SJCRH30 (cell line): Measurements from ENCODE around the gene UMOD. TPM values are rescaled to one million over a fixed set of nuclear protein-coding genes. Genes with fewer than 3 reads are reported as not detected.

ENCODE experiments used
- DNase-seq, 2 experiments: peaks; one replicate each; pipeline ENCODE4 v3.0.0-alpha.2; 2015 to 2020
- H3K27ac ChIP-seq: fragments of 250-450 bp; sonication (Bioruptor Pico); 2 replicates; pipeline ENCODE4 v1.5.1; 2020; ENCODE audit warnings: mild to moderate bottlenecking, moderate library complexity
- H3K27me3 ChIP-seq: fragments of 250-450 bp; sonication (Bioruptor Pico); 2 replicates; pipeline ENCODE4 v1.5.1; 2020; ENCODE audit warnings: mild to moderate bottlenecking, moderate library complexity
- H3K36me3 ChIP-seq: fragments of 250-450 bp; sonication (Bioruptor Pico); 2 replicates; pipeline ENCODE4 v1.5.1; 2020; ENCODE audit warnings: mild to moderate bottlenecking, moderate library complexity
- H3K4me1 ChIP-seq: fragments of 250-450 bp; sonication (Bioruptor Pico); 2 replicates; pipeline ENCODE4 v1.5.1; 2020; ENCODE audit warnings: mild to moderate bottlenecking, moderate library complexity
- H3K4me3 ChIP-seq: fragments of 250-450 bp; sonication (Bioruptor Pico); 2 replicates; pipeline ENCODE4 v1.5.1; 2020; ENCODE audit warnings: mild to moderate bottlenecking, moderate library complexity
- H3K9me3 ChIP-seq: fragments of 250-450 bp; sonication (Bioruptor Pico); replicated peaks from 2 replicates; pipeline ENCODE4 v1.5.1; 2020; ENCODE audit warnings: mild to moderate bottlenecking, moderate library complexity
- total RNA-seq: library from RNA; depleted of rRNA; stranded (reverse); fragments of >200 nt; shearing (Covaris generic); gene quantifications from 2 replicates; pipeline ENCODE4 v1.2.3, GENCODE V29; 2014

Gene UMOD
- total RNA-seq, 1 experiment from 2014 or later = not detected

DNA sequence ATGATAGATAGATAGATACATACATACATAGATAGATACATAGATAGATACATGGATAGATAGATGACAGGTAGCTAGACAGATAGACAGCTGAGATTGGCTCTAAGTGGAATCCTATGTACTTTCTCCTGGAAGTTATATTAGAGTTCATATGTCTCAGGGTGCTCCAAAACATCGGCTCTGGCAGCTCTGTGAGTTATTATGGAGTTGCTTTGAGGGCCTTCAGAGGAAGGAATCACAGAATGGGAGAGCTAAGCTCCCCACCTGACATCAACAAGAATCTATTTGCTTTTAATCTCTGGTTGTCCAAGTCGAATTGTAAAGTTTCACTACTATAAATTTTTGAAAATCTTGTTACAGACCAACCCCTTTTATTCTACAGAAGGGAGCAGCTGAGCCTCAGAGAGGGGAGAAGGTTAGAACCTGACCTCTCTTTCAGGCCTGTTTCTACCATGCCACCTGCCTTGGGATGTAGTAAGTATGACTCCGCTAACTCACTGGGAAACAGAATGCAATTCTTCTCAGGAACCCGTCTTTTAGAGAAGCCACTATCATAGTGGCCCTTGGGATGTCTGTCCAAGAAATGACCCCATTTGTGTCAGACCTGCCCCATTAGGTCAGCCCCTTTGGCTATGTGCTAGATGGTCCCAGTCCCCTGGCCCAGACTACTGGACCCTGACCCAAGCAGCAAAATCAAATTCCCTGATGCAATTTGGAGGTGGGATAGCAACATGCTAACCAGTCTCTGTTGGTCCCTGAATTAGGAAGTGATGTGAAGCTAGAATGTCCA is 43.5 kb downstream of the UMOD start:
- no peaks in the 10 kb centered on the region for H3K36me3 ChIP-seq
- no peak overlapping the region for H3K27ac ChIP-seq
- DNase-seq = no peak
- no peak overlapping the region for H3K4me3 ChIP-seq
- no peaks in the 10 kb centered on the region for H3K4me1 ChIP-seq
- no peaks in the 10 kb centered on the region for H3K9me3 ChIP-seq
- no peaks in the 10 kb centered on the region for H3K27me3 ChIP-seq

DNA sequence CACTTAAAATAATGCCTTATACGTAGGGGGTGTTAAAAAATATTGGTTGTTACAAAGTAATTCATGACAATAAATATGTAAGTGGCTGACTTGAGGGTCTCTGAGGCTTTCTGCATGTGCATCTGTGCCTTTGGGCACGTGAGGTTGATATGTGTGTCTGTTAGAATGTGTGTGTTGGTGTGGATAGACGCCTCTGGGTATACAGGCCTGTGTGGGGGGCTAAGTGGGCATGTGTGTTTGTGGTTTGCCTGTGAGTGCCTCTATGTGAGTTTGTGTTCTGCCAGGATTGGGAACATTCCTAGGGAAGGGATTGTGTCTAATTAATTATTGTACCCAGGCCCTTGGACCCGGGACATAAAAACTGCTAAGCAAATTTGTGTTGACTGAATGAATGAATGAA is 44.2 kb downstream of the UMOD start:
- Histone ChIP-seq H3K27ac (no peak overlapping the region), H3K9me3 (no peaks in the 10 kb centered on the region), H3K27me3 (no peaks in the 10 kb centered on the region), H3K4me3 (no peak overlapping the region), H3K36me3 (no peaks in the 10 kb centered on the region), H3K4me1 (no peaks in the 10 kb centered on the region)
- DNase-seq = no peak

- Histone ChIP-seq H3K27ac (no peak overlapping the region), H3K4me1 (no peaks in the 10 kb centered on the region), H3K27me3 (no peaks in the 10 kb centered on the region), H3K9me3 (no peaks in the 10 kb centered on the region), H3K4me3 (no peak overlapping the region), H3K36me3 (no peaks in the 10 kb centered on the region)
- no peak for DNase-seq
These were observed 44.7 kb downstream of the UMOD start for GRCh38 chr16:20307791-20308190.

DNA sequence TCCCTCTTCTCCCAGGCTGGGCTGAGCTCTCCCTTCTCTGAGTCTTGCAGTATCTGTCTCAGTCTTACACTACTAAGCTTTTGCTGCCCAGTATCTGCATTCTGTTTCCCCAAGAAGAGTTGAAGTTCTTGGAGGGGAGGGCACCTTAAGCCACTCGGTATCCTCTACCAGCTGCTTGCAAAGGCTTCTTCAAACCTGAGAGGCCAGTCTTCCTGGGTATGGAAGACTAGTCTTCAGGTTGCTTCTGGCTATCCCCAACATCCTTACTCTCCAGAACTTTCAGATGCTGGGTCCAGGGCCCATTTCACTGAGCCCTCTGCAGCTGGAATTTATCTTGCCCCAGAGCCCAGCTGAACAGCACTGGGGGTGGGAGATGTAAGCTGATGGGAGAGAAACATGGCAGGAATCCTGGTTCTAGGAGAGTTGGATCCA is 45.3 kb downstream of the UMOD start:
- H3K27ac ChIP-seq = no peak overlapping the region
- no peaks in the 10 kb centered on the region for H3K27me3 ChIP-seq
- H3K9me3 ChIP-seq = no peaks in the 10 kb centered on the region
- H3K4me1 ChIP-seq = no peaks in the 10 kb centered on the region
- no peak for DNase-seq
- H3K4me3 ChIP-seq = no peak overlapping the region
- H3K36me3 ChIP-seq = no peaks in the 10 kb centered on the region

- H3K4me1 ChIP-seq = no peaks in the 10 kb centered on the region
- H3K4me3 ChIP-seq = no peak overlapping the region
- no peaks in the 10 kb centered on the region for H3K36me3 ChIP-seq
- H3K27ac ChIP-seq = no peak overlapping the region
- no peak for DNase-seq
- no peaks in the 10 kb centered on the region for H3K9me3 ChIP-seq
- H3K27me3 ChIP-seq = no peaks in the 10 kb centered on the region
These were observed 46.1 kb downstream of the UMOD start for GRCh38 chr16:20306401-20306800.

- Histone ChIP-seq H3K4me1 (no peaks in the 10 kb centered on the region), H3K27me3 (no peaks in the 10 kb centered on the region), H3K9me3 (no peaks in the 10 kb centered on the region), H3K27ac (no peak overlapping the region), H3K36me3 (no peaks in the 10 kb centered on the region), H3K4me3 (no peak overlapping the region)
- DNase-seq = no peak
These were observed 49.5 kb downstream of the UMOD start for GRCh38 chr16:20303012-20303411.

- no peak overlapping the region for H3K4me3 ChIP-seq
- H3K27ac ChIP-seq = no peak overlapping the region
- H3K27me3 ChIP-seq = no peaks in the 10 kb centered on the region
- no peak for DNase-seq
- H3K4me1 ChIP-seq = no peaks in the 10 kb centered on the region
- no peaks in the 10 kb centered on the region for H3K9me3 ChIP-seq
- no peaks in the 10 kb centered on the region for H3K36me3 ChIP-seq
These were observed 50.1 kb downstream of the UMOD start for GRCh38 chr16:20302389-20302788.

DNA sequence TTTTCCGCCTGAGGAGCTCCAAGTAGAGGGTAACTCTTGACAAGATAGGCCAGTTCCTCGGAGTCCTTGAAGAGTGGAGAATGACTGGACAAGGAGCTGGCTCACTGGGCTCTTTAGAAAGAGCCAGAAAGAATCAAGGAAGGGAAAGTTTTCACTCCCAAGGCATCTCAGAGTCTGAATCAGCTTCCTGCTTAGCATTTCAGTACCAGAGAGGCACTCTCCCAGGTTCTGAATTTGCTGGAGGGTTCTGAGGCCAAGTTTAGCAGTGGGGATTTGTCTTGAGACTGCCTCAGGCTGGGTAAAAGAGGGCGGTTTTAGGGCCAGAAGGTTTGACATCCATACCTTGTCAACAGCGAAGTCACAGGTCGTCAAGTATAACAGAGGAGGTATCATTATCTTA is 50.7 kb downstream of the UMOD start:
- no peak for DNase-seq

GRCh38 chr16:20300312-20301097 is 52.0 kb downstream of the UMOD start:
- no peaks in the 10 kb centered on the region for H3K4me1 ChIP-seq
- H3K27ac ChIP-seq = no peak overlapping the region
- DNase-seq = peak; percentile 38 to 79
- H3K27me3 ChIP-seq = no peaks in the 10 kb centered on the region
- no peaks in the 10 kb centered on the region for H3K9me3 ChIP-seq
- H3K4me3 ChIP-seq = no peak overlapping the region
- H3K36me3 ChIP-seq = no peaks in the 10 kb centered on the region

More for the DNA sequence above, 50.7 kb downstream of the UMOD start:
- Histone ChIP-seq H3K9me3 (no peaks in the 10 kb centered on the region), H3K36me3 (no peaks in the 10 kb centered on the region), H3K27me3 (no peaks in the 10 kb centered on the region), H3K27ac (no peak overlapping the region), H3K4me1 (no peaks in the 10 kb centered on the region), H3K4me3 (no peak overlapping the region)

GRCh38 chr16:20298452-20298851 is 54.1 kb downstream of the UMOD start:
- no peaks in the 10 kb centered on the region for H3K36me3 ChIP-seq
- no peaks in the 10 kb centered on the region for H3K4me1 ChIP-seq
- no peaks in the 10 kb centered on the region for H3K9me3 ChIP-seq
- no peak overlapping the region for H3K27ac ChIP-seq
- no peaks in the 10 kb centered on the region for H3K27me3 ChIP-seq
- DNase-seq = no peak
- no peak overlapping the region for H3K4me3 ChIP-seq

DNA sequence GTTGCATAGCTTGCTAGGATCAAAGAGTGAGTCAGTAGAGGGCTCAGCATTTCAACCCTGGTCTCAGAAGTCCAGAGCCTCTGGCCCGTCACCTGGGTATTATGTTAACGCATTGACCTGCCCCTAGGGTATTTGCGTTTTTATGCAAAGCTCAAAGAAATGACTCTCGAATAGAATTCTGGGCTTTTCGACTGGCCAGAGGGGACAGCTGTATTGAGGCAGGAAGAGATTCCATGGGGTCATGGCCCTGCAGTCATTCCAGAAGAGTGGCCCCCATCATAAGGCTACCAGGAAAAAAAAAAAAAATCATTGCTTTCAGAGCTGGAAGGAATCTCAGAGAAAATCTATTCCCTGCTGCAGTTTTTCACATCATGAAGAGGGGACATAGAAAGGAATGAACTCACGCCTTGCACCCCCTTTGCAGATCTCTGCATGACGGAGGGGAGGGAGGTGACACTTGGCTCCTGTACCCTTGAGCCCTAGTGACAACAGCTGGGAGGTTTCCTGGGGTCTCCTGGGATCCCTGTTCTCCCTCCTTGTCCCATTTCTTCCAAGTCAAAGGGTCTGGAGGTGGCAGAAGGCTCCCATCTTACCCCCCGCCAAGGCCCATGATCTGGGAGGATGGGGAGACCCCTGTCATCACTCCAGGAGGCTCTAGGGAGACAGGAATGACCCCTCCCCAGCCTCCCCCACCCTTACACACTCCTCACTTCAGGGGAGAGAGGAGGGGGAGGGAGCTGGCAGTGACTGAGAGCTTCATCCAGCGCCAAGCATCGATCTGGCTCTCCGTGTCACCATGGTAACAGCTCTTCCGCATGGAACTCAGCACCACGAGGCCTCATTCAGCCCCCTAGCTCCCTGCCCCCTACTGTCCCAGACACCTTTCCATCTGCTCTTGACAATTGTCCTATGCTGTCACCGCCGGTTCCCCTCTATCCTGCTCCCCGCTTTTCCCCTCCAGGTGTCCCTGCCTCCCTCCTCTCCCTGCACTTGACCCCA is 61.0 kb downstream of the UMOD start:
- no peaks in the 10 kb centered on the region for H3K9me3 ChIP-seq
- no peak for DNase-seq

GRCh38 chr16:20289571-20289970 is 62.9 kb downstream of the UMOD start:
- H3K4me3 ChIP-seq = no peak overlapping the region
- H3K9me3 ChIP-seq = no peaks in the 10 kb centered on the region
- no peaks in the 10 kb centered on the region for H3K36me3 ChIP-seq
- no peak overlapping the region for H3K27ac ChIP-seq
- no peaks in the 10 kb centered on the region for H3K4me1 ChIP-seq
- H3K27me3 ChIP-seq = peaks cover 5% of the 10 kb centered on the region; the same call in 1 of the 2 replicates
- no peak for DNase-seq

More for the DNA sequence above, 61.0 kb downstream of the UMOD start:
- peaks cover 5% of the 10 kb centered on the region; the same call in 1 of the 2 replicates for H3K27me3 ChIP-seq
- no peak overlapping the region for H3K4me3 ChIP-seq
- H3K27ac ChIP-seq = no peak overlapping the region
- no peaks in the 10 kb centered on the region for H3K36me3 ChIP-seq
- no peaks in the 10 kb centered on the region for H3K4me1 ChIP-seq

DNA sequence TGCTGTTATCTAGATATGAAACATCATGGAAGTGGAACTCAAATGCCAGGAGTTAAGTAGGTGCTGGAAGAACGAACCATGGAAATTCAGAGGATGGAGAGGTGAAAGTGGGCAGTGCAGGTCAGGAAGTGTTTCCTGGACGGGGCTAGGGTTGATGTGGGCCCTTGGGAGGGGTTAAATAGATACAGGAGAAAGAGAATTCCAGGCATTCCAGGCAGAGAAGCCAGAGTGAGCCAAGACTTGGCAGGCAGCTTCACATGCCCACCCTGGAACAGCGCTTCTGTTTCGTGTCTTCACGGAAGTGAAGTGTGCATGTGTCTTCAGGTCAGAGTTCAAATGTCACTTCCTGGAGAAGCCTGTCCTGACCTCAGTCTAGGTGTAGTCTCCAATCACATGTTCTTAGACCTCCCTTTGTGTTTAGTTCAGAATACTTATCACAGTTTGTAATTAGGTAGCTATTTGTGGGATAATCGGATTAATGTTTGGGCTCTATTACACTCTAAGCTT is 66.5 kb downstream of the UMOD start:
- Histone ChIP-seq H3K27ac (no peak overlapping the region), H3K36me3 (no peaks in the 10 kb centered on the region), H3K27me3 (peaks cover 5% of the 10 kb centered on the region; the same call in 1 of the 2 replicates), H3K9me3 (no peaks in the 10 kb centered on the region), H3K4me1 (no peaks in the 10 kb centered on the region), H3K4me3 (no peak overlapping the region)
- no peak for DNase-seq
